HepG2 (cell line): ENCODE measurements around the gene LILRB4. TPM values are rescaled to one million over a fixed set of nuclear protein-coding genes. Genes with fewer than 3 reads are reported as not detected.

Experiments used
- ATAC-seq: fragments of 200-7000 bp; cut with Tn5 transposase; 3 replicates; pipeline ENCODE4 v1.9.1; 2020; ENCODE audit warnings: mild to moderate bottlenecking, moderate library complexity
- BruUV-seq: library from RNA; stranded (reverse); fragments of 400-500 nt; replicated peaks from 2 replicates; lab custom pipeline; 2021; lab: Mats Ljungman, UMichigan
- CTCF ChIA-PET: fragments of 300-600 bp; formaldehyde crosslinking; extraction: SDS; loops from one replicate; lab custom pipeline; 2021; ENCODE audit warnings: low total read pairs, inconsistent platforms, low intra/inter-chr PET ratio; lab: Yijun Ruan, JAX
- POLR2A ChIA-PET: fragments of 350-600 bp; sonication (Branson Sonifier 250); formaldehyde crosslinking; loops from one replicate; lab custom pipeline; 2020; ENCODE audit warnings: antibody characterized with exemption, inconsistent platforms; lab: Yijun Ruan, JAX
- DNase-seq: peaks from one replicate; pipeline ENCODE4 v3.0.0-alpha.2; 2015; ENCODE audit warnings: low spot score
- FAIRE-seq: peaks from 3 replicates; lab custom pipeline; 2011; peaks lifted over from hg19 to GRCh38; lab: Jason Lieb, UNC
- H2AFZ ChIP-seq: one replicate; pipeline ENCODE4 v1.6.1; 2011; ENCODE audit warnings: low read length, inconsistent platforms
- H3K27ac ChIP-seq: fragments of 300-600 bp; 3 replicates; pipeline ENCODE4 v1.8.0; 2011; ENCODE audit warnings: mixed run types, mild to moderate bottlenecking, mixed read lengths, low read length, inconsistent platforms; ENCODE audit not compliant: insufficient read depth; ENCODE audit errors: extremely low read length
- H3K27me3 ChIP-seq, 2 experiments: fragments of 200-600 bp in 1 of 2; 2 replicates in 1 of 2; 3 replicates in 1 of 2; pipeline versions ENCODE4 v1.6.0 to v1.8.0; 2011; ENCODE audit warnings: low read length in 2 of 2, mild to moderate bottlenecking in 2 of 2, moderate library complexity in 2 of 2, inconsistent platforms in 1 of 2; ENCODE audit not compliant: insufficient read depth in 2 of 2, control insufficient read depth in 1 of 2
- H3K36me3 ChIP-seq, 2 experiments: fragments of 200-600 bp in 1 of 2; replicated peaks in 1 of 2; 2 replicates in 1 of 2; 3 replicates in 1 of 2; pipeline versions ENCODE4 v1.5.1 to v1.8.0; 2011; ENCODE audit warnings: low read length in 2 of 2, inconsistent platforms in 1 of 2; ENCODE audit not compliant: insufficient read depth in 2 of 2, control insufficient read depth in 1 of 2
- H3K4me1 ChIP-seq: 2 replicates; pipeline ENCODE4 v1.5.1; 2012; ENCODE audit warnings: low read length, inconsistent platforms; ENCODE audit not compliant: insufficient read depth
- H3K4me2 ChIP-seq: 2 replicates; pipeline ENCODE4 v1.6.0; 2011; ENCODE audit warnings: low read depth, low read length, inconsistent platforms
- H3K4me3 ChIP-seq, 3 experiments: fragments of 200-600 bp in 1 of 3; sonication (generic), shearing (Covaris generic) in 1 of 3; replicated peaks in 1 of 3; 2 replicates each; pipeline ENCODE4 v1.5.1; 2011 to 2016; ENCODE audit warnings: low read length in 3 of 3, inconsistent platforms in 2 of 3, low read depth in 2 of 3, mild to moderate bottlenecking in 2 of 3, control low read depth in 1 of 3, mixed read lengths in 1 of 3; ENCODE audit not compliant: insufficient read depth in 1 of 3
- H3K79me2 ChIP-seq: one replicate; pipeline ENCODE4 v1.6.1; 2011; ENCODE audit warnings: low read length, inconsistent platforms; ENCODE audit not compliant: insufficient read depth
- H3K9ac ChIP-seq: 2 replicates; pipeline ENCODE4 v1.6.0; 2011; ENCODE audit warnings: mild to moderate bottlenecking, low read depth, low read length, inconsistent platforms; ENCODE audit not compliant: insufficient read depth
- H3K9me3 ChIP-seq: 2 replicates; pipeline ENCODE4 v1.5.1; 2012; ENCODE audit warnings: mild to moderate bottlenecking, low read length
- H4K20me1 ChIP-seq: 2 replicates; pipeline ENCODE4 v1.6.0; 2011; ENCODE audit warnings: inconsistent platforms, mild to moderate bottlenecking, low read length, moderate library complexity; ENCODE audit not compliant: insufficient read depth
- CHD2 ChIP-seq: IDR thresholded peaks from 2 replicates; pipeline ENCODE4 v1.6.1; 2011; ENCODE audit warnings: low read depth, low read length, improper control_type of control experiment
- ELF1 ChIP-seq: sonication (generic); formaldehyde crosslinking; IDR thresholded peaks from 2 replicates; pipeline ENCODE4 v1.4.0; 2020; ENCODE audit warnings: missing genetic modification reagents
- GATAD1 ChIP-seq: IDR thresholded peaks from 2 replicates; pipeline ENCODE4 v1.6.1; 2016; ENCODE audit warnings: missing genetic modification reagents, missing compliant biosample characterization
- MLX ChIP-seq: IDR thresholded peaks from 2 replicates; pipeline ENCODE4 v1.6.1; 2016
- RXRB ChIP-seq: IDR thresholded peaks from 2 replicates; pipeline ENCODE4 v1.6.1; 2016; ENCODE audit warnings: borderline replicate concordance, missing genetic modification reagents, missing compliant biosample characterization
- SATB2 ChIP-seq: sonication (generic); formaldehyde crosslinking; IDR thresholded peaks from 2 replicates; pipeline ENCODE4 v1.5.0; 2020; ENCODE audit warnings: missing genetic modification reagents
- SOX6 ChIP-seq, 2 experiments: fragments of 450-650 bp in 1 of 2; sonication (generic) in 1 of 2; formaldehyde crosslinking in 1 of 2; IDR thresholded peaks; 2 replicates each; pipeline versions ENCODE4 v1.4.0 to v1.6.1; 2017 to 2020; ENCODE audit warnings: antibody characterized with exemption in 1 of 2, mild to moderate bottlenecking in 1 of 2, missing genetic modification reagents in 1 of 2
- SP4 ChIP-seq: sonication (generic); formaldehyde crosslinking; IDR thresholded peaks from 2 replicates; pipeline ENCODE4 v1.8.1; 2023; ENCODE audit warnings: mild to moderate bottlenecking, missing genetic modification reagents
- TRIM24 ChIP-seq: sonication (generic); formaldehyde crosslinking; IDR thresholded peaks from 2 replicates; pipeline ENCODE4 v1.8.0; 2022; ENCODE audit warnings: mild to moderate bottlenecking, missing genetic modification reagents
- ZKSCAN1 ChIP-seq: fragments of 150-350 bp; IDR thresholded peaks from 2 replicates; pipeline ENCODE4 v1.6.1; 2014; ENCODE audit warnings: low read length
- ZNF263 ChIP-seq: sonication (generic); formaldehyde crosslinking; IDR thresholded peaks from 2 replicates; pipeline ENCODE4 v1.4.0; 2020; ENCODE audit warnings: missing genetic modification reagents
- ZNF781 ChIP-seq: sonication (generic); formaldehyde crosslinking; IDR thresholded peaks from 2 replicates; pipeline ENCODE4 v1.5.1; 2020; ENCODE audit warnings: borderline replicate concordance, mild to moderate bottlenecking, missing genetic modification reagents; ENCODE audit errors: not compliant biosample characterization
- ZSCAN9 ChIP-seq: IDR thresholded peaks from 2 replicates; pipeline ENCODE4 v1.6.1; 2016; ENCODE audit warnings: borderline replicate concordance
- WGBS: methylation state at CpG from one replicate; pipeline ENCODE4 v1.1.6; 2017; ENCODE audit warnings: low lambda C conversion rate; 5-methylcytosine and 5-hydroxymethylcytosine counted together
- in situ Hi-C: cut with HindIII; loops from 2 replicates; pipeline ENCODE4 v1.10.0; 2017; ENCODE audit warnings: low pct_unique_long_range_greater_than_20kb; ENCODE audit not compliant: extremely low pct_ligation_motif_present
- intact Hi-C: fragments of 100-400 bp; cut with micrococcal nuclease; formaldehyde crosslinking; loops from one replicate; pipeline ENCODE4 v1.10.0; 2022; ENCODE audit not compliant: unreplicated experiment
- polyA plus RNA-seq, 8 experiments: library from polyadenylated mRNA; depleted of rRNA in 3 of 8; stranded (reverse) in 7 of 8; unstranded in 1 of 8; fragments of >200 nt; fragmentation: Illumina TruSeq in 4 of 8; extraction: Trizol in 4 of 8; gene quantifications; 2 replicates each; pipeline versions ENCODE4 v1.2.1 to v1.2.3, GENCODE V29; 2011 to 2016; ENCODE audit warnings: low read depth in 4 of 8, missing spikeins in 1 of 8, mixed read lengths in 1 of 8; ENCODE audit not compliant: insufficient read depth in 1 of 8
- total RNA-seq, 5 experiments: library from RNA; depleted of rRNA; stranded (reverse); fragments of >200 nt; fragmentation: Illumina TruSeq; extraction: Trizol; gene quantifications; 2 replicates each; pipeline ENCODE4 v1.2.3, GENCODE V29; 2016; ENCODE audit warnings: low read depth in 1 of 5

LILRB4 gene
- total and polyA plus RNA-seq, 2 of the 13 experiments (the other 11 are each of a cell fraction or from before 2014, with no cell fraction given) = not detected

- Histone ChIP-seq H3K4me3 (no peak overlapping the region), H3K9me3 (no peaks in the 10 kb centered on the region), H2AFZ (no peak overlapping the region), H3K36me3 (no peaks in the 10 kb centered on the region), H3K4me2 (no peak overlapping the region), H3K79me2 (no peaks in the 10 kb centered on the region), H3K4me1 (no peaks in the 10 kb centered on the region), H3K27ac (no peak overlapping the region)
- no peak for DNase-seq
- WGBS = 9% methylated on average over 1 of the region's 1 CpG
- intact Hi-C loops = no loop called here
- no TSS peak for BruUV-seq
- no peak for TF ChIP-seq MLX (CRISPR knock-in tag)
- TF ChIP-seq ZNF781 (CRISPR knock-in tag) = no peak
- no peak for TF ChIP-seq GATAD1 (CRISPR knock-in tag)
- TF ChIP-seq SP4 (CRISPR knock-in tag) = no peak
- TF ChIP-seq RXRB = no peak
- TF ChIP-seq ELF1 (CRISPR knock-in tag) = no peak
- no peak for TF ChIP-seq ZSCAN9
- TF ChIP-seq ZNF263 (CRISPR knock-in tag) = no peak
- no peak for TF ChIP-seq SATB2 (CRISPR knock-in tag)
- TF ChIP-seq TRIM24 (CRISPR knock-in tag) = no peak
- TF ChIP-seq CHD2 = no peak
- no peak for TF ChIP-seq SOX6 (IDR thresholded peaks at IDR 0.05)
- no peak for TF ChIP-seq SOX6 (CRISPR knock-in tag; IDR thresholded peaks at IDR 0.05)
- no peak for TF ChIP-seq ZKSCAN1
- TF ChIP-seq, all 625 proteins: peak for 0
- FAIRE-seq (no peak), ATAC-seq (no peak)
- Histone ChIP-seq H3K9ac (no peak overlapping the region), H4K20me1 (no peaks in the 10 kb centered on the region), H3K27me3 (no peaks in the 10 kb centered on the region)
- in situ Hi-C loops = no loop called here
- CTCF ChIA-PET = no interaction called here
- POLR2A ChIA-PET = no interaction called here
Measured at GRCh38 chr19:54614726-54615125, 48.1 kb upstream of the LILRB4 start.
